Measurements from ENCODE around the gene TESMIN. TPM values are rescaled to one million over a fixed set of nuclear protein-coding genes. Genes with fewer than 3 reads are reported as not detected.

The TESMIN gene, protein sequence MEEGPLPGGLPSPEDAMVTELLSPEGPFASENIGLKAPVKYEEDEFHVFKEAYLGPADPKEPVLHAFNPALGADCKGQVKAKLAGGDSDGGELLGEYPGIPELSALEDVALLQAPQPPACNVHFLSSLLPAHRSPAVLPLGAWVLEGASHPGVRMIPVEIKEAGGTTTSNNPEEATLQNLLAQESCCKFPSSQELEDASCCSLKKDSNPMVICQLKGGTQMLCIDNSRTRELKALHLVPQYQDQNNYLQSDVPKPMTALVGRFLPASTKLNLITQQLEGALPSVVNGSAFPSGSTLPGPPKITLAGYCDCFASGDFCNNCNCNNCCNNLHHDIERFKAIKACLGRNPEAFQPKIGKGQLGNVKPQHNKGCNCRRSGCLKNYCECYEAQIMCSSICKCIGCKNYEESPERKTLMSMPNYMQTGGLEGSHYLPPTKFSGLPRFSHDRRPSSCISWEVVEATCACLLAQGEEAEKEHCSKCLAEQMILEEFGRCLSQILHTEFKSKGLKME
- polyA plus RNA-seq, result 1 to 10 TPM in 2 of 3 donors, under 1 TPM in 1; 0.71 to 1.5 (median 1.5) TPM

DNA sequence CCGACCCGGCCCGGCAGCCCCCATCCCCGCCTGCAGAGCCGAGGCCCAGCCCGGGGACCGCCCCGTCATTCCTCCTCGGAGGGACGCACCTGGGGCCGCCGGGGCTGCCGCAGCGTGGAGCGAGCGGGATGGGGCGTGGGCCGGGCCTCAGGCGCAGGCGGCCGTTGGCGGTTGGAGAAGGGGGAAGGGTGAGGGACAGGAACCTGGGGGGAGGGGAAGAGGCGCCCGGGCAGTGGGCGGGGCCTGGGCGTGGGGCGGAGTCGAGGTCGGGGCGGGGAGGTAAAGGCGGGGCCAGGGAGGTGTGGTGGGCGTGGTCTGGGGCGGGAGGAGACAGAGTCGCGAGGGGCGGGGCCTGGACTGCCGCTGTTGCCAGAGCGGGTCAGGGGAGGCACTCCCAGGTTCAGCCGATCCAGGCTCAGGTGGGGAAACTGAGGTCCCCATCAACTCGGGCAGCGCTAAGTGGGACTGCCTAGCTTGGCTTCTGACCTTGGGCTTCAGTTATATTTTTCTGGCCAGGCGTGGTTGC lies at the start of gene TESMIN:
Gene TESMIN (minus strand): TSS at position 190 of the 526 bp plus-strand sequence. CDS start 860 bp downstream, outside the sequence.
- no peak within 1 kb of the TSS for H3K27ac ChIP-seq (ENCODE audit: low read depth, low read length)

DNA sequence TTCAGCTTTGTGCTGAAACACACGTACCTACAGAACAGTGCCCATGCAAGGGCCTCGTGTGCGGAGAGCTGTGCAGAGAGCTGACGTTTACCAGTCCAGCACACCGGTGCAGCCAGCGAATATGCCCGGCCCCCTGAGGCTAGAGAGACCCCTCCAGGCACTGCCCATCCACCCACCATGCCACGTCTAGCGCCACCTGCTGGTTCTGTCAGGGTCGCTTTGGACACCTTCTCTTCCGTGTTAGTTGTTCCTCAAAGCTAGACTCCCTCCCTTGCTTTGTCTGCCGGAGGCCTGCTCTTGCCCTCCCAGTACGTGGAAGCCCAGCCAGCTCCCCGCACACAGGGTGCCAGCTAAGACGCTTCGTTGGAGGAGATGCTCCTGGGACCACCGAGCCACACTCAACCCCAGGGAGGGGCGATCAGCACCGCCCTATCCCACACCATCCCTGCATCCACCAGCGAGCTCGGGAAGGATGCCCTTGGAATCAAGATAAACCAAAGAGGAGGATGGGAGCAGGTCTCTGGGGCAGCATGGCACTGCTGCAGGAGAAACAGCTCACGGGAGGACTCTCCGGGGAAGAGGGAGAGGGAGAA lies 47.0 kb upstream of the TESMIN start:
- 71 to 74% (median 74%) methylated on average over 23 of the region's 23 CpGs for WGBS, 3 donors
- no peak overlapping the region for H3K27ac ChIP-seq (ENCODE audit: low read depth, low read length)

More for the DNA sequence above, at the start of gene TESMIN:
- 2 to 4% (median 3%) methylated on average over 39 to 42 of the region's 42 CpGs for WGBS, 3 donors

- 87 to 88% (median 88%) methylated on average over 19 of the region's 19 CpGs for WGBS, 3 donors
- no peak overlapping the region for H3K27ac ChIP-seq (ENCODE audit: low read depth, low read length)
These were observed 45.5 kb upstream of the TESMIN start for GRCh38 chr11:68796801-68797200.

GRCh38 chr11:68792400-68792966 lies 41.2 kb upstream of the TESMIN start:
- 88 to 95% (median 93%) methylated on average over 18 of the region's 18 CpGs for WGBS, 3 donors
- H3K27ac ChIP-seq (ENCODE audit: low read depth, low read length), result no peak overlapping the region

GRCh38 chr11:68784653-68785052 lies 33.3 kb upstream of the TESMIN start:
- no peak overlapping the region for H3K27ac ChIP-seq (ENCODE audit: low read depth, low read length)
- 93 to 96% (median 95%) methylated on average over 16 of the region's 16 CpGs for WGBS, 3 donors

- WGBS, 3 donors, result 89 to 95% (median 91%) methylated on average over 16 of the region's 16 CpGs
These were observed 32.0 kb upstream of the TESMIN start for GRCh38 chr11:68783216-68783821.

GRCh38 chr11:68782711-68783110 lies 31.4 kb upstream of the TESMIN start:
- WGBS, 3 donors, result 95 to 97% (median 96%) methylated on average over 25 to 26 of the region's 26 CpGs
- no peak overlapping the region for H3K27ac ChIP-seq (ENCODE audit: low read depth, low read length)

More at GRCh38 chr11:68783216-68783821, 32.0 kb upstream of the TESMIN start:
- H3K27ac ChIP-seq (ENCODE audit: low read depth, low read length), result no peak overlapping the region

DNA sequence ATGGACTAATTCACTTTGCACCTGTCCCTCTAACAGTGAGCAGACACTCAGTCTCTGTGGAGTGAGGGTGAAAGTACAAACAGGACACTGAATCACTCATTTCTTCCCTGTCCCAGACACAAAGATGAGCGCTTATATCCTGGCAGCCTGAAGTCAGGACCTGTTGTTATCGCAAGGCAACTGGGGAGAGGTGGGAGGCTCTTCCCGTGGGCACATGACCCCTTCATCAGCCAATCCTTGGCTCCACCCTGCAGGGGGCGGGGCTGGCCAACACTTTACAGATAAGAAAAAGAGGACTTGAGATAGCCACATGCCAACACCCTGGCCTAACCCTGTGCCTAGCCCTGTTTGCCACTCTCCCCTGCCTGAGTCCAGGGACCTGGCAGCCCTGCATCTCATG lies 29.5 kb upstream of the TESMIN start:
- H3K27ac ChIP-seq (ENCODE audit: low read depth, low read length), result no peak overlapping the region
- WGBS, 3 donors, result 49 to 66% (median 53%) methylated on average over 4 of the region's 4 CpGs

- no peak overlapping the region for H3K27ac ChIP-seq (ENCODE audit: low read depth, low read length)
- WGBS, 3 donors, result 82 to 85% (median 83%) methylated on average over 7 of the region's 7 CpGs
These were observed 26.9 kb upstream of the TESMIN start for GRCh38 chr11:68778205-68778604.

GRCh38 chr11:68776442-68777235 lies 25.3 kb upstream of the TESMIN start:
- 88 to 91% (median 88%) methylated on average over 20 of the region's 20 CpGs for WGBS, 3 donors
- H3K27ac ChIP-seq (ENCODE audit: low read depth, low read length), result no peak overlapping the region

- 86 to 93% (median 92%) methylated on average over 4 of the region's 4 CpGs for WGBS, 3 donors
- H3K27ac ChIP-seq (ENCODE audit: low read depth, low read length), result no peak overlapping the region
These were observed 24.6 kb upstream of the TESMIN start for GRCh38 chr11:68775951-68776388.

GRCh38 chr11:68774194-68774585 lies 22.9 kb upstream of the TESMIN start:
- WGBS, 3 donors, result 83 to 89% (median 83%) methylated on average over 9 of the region's 9 CpGs
- H3K27ac ChIP-seq (ENCODE audit: low read depth, low read length), result no peak overlapping the region

DNA sequence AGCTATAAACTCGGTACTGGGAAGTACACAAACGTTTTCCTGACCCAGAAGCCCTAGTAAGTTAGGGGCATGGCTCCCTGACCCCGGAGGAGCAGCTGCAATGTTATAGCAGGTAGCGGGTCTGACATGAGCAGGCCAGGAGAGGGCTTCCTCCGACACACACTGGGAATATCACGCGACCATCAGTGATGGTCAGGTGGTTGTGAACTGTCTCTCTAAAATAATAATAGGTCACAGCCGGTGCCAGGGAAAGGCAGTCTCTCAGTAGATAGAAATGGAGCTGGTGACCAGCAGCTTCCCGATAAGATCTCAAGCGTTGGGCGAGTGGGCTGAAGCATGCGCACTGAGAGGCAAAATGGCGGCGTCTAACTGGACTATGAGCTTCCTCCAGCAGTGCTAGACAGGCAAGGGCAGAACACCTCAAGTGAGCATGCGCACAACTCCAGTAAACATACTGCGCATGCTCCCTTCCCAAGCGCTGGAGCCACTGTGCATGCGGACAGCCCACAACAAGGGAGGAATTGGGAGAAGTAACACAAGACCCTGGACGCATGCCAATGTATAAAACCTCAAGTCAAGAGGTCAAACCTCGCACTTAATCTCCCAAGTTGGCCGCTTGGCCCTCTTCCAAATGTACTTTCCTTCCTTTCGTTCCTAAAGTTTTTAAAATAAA lies 22.3 kb upstream of the TESMIN start:
- 80 to 87% (median 85%) methylated on average over 22 of the region's 22 CpGs for WGBS, 3 donors

GRCh38 chr11:68772936-68773335 lies 21.6 kb upstream of the TESMIN start:
- no peak overlapping the region for H3K27ac ChIP-seq (ENCODE audit: low read depth, low read length)
- 96 to 98% (median 97%) methylated on average over 20 of the region's 20 CpGs for WGBS, 3 donors

More for the DNA sequence above, 22.3 kb upstream of the TESMIN start:
- no peak overlapping the region for H3K27ac ChIP-seq (ENCODE audit: low read depth, low read length)

DNA sequence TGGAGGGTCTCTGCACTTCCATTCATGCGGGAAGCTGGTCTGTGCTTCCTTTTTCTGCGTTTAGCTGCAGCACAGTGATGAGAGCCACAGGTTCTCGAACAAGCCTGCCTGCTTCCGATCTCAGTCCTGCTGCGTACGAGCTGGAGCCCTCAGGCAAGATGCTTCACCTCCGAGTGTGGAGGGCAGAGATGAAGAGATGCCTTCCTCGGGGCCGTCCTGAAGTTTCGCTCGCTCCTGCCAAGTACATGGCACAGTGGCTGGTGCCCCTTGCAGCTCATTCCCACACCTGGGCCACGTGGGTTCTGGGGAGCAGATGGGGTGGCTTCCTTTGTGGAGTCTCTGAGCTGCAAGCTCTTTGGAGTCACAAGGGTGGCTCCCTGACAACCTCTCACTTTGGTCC lies 19.5 kb upstream of the TESMIN start:
- WGBS, 3 donors, result 89 to 95% (median 92%) methylated on average over 12 of the region's 12 CpGs
- no peak overlapping the region for H3K27ac ChIP-seq (ENCODE audit: low read depth, low read length)

GRCh38 chr11:68767672-68768071 lies 16.4 kb upstream of the TESMIN start:
- 59 to 89% (median 59%) methylated on average over 11 of the region's 11 CpGs for WGBS, 3 donors
- H3K27ac ChIP-seq (ENCODE audit: low read depth, low read length), result no peak overlapping the region

DNA sequence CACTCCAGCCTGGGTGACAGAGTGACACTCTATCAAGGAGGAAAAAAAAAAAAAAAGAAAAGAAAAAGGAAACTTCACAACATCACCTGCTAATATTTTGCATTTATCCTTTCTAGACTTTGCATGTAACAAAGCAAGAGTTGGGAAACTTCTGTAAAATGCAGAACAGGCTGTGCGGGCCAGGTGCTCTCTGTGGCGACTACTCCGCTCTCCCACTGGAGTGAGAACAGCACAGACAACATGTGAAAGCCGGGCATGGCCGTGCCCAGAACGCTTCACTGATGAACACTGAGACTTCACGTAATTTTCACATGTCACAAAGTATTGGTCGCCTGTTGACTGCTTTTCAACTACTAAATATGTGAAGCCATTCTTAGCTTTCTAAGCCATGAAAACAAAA lies 15.5 kb upstream of the TESMIN start:
- WGBS, 3 donors, result 83 to 95% (median 89%) methylated on average over 8 of the region's 8 CpGs
- H3K27ac ChIP-seq (ENCODE audit: low read depth, low read length), result no peak overlapping the region
